HEK293 (cell line): ENCODE results near the gene CD3G.
A peak's percentile ranks its signal among the peaks of the same experiment; 100 is the strongest.

Experiments used
- CTCF ChIA-PET: fragments of 350-600 bp; formaldehyde crosslinking; extraction: SDS; loops from one replicate; lab custom pipeline; 2021; ENCODE audit warnings: antibody characterized with exemption; lab: Yijun Ruan, JAX
- POLR2A ChIA-PET: fragments of 300-600 bp; formaldehyde crosslinking; extraction: SDS; loops from one replicate; lab custom pipeline; 2020; ENCODE audit warnings: antibody characterized with exemption, inconsistent platforms; lab: Yijun Ruan, JAX
- H3K27ac ChIP-seq: fragments of 200-500 bp; sonication (Bioruptor generic); 2 replicates; pipeline ENCODE4 v1.5.1; 2014; ENCODE audit warnings: low read depth, low read length, control low read depth, inconsistent platforms; ENCODE audit errors: extremely low read depth
- H3K36me3 ChIP-seq, 2 experiments: fragments of 200-500 bp in 1 of 2; sonication (Bioruptor generic) in 1 of 2; 1 replicate in 1 of 2; 2 replicates in 1 of 2; pipeline ENCODE4 v1.5.1; 2014 to 2017; ENCODE audit warnings: inconsistent platforms in 2 of 2, low read length in 2 of 2; ENCODE audit not compliant: control insufficient read depth in 2 of 2, insufficient read depth in 1 of 2
- H3K4me1 ChIP-seq: fragments of 200-500 bp; sonication (Bioruptor generic); 2 replicates; pipeline ENCODE4 v1.5.1; 2014; ENCODE audit warnings: mild to moderate bottlenecking, low read length, inconsistent platforms; ENCODE audit not compliant: control insufficient read depth, insufficient read depth
- H3K4me3 ChIP-seq: 2 replicates; pipeline ENCODE4 v1.5.1; 2011; ENCODE audit warnings: low read depth, mild to moderate bottlenecking, control low read depth, low read length, moderate library complexity
- H3K9me3 ChIP-seq: fragments of 200-500 bp; sonication (Bioruptor generic); 2 replicates; pipeline ENCODE4 v1.5.1; 2014; ENCODE audit warnings: low read depth, low read length, inconsistent platforms; ENCODE audit not compliant: control insufficient read depth, insufficient read depth
- GFI1B ChIP-seq: fragments of 450-650 bp; formaldehyde crosslinking; IDR thresholded peaks from 2 replicates; pipeline ENCODE4 v1.5.1; 2016; ENCODE audit warnings: missing biosample characterization, missing genetic modification characterization
- HOXD13 ChIP-seq: sonication (generic); formaldehyde crosslinking; IDR thresholded peaks from 2 replicates; pipeline ENCODE4 v1.8.0; 2022; ENCODE audit warnings: missing genetic modification reagents, borderline replicate concordance
- OSR2 ChIP-seq: fragments of 450-650 bp; formaldehyde crosslinking; IDR thresholded peaks from 2 replicates; pipeline ENCODE4 v1.5.1; 2016; ENCODE audit warnings: missing biosample characterization, missing genetic modification characterization
- ZNF121 ChIP-seq: fragments of 450-650 bp; formaldehyde crosslinking; IDR thresholded peaks from 2 replicates; pipeline ENCODE4 v1.5.1; 2016; ENCODE audit warnings: missing biosample characterization, missing genetic modification characterization
- ZNF133 ChIP-seq: fragments of 450-650 bp; formaldehyde crosslinking; IDR thresholded peaks from 2 replicates; pipeline ENCODE4 v1.5.1; 2016; ENCODE audit warnings: missing biosample characterization, missing genetic modification characterization
- ZNF146 ChIP-seq: fragments of 450-650 bp; formaldehyde crosslinking; IDR thresholded peaks from 2 replicates; pipeline ENCODE4 v1.5.1; 2016; ENCODE audit warnings: missing biosample characterization, missing genetic modification characterization
- ZNF211 ChIP-seq: fragments of 450-650 bp; formaldehyde crosslinking; IDR thresholded peaks from 2 replicates; pipeline ENCODE4 v1.5.1; 2016; ENCODE audit warnings: low read depth, missing biosample characterization, missing genetic modification characterization
- ZNF248 ChIP-seq: fragments of 450-650 bp; formaldehyde crosslinking; IDR thresholded peaks from 2 replicates; pipeline ENCODE4 v1.5.1; 2017; ENCODE audit warnings: missing biosample characterization, missing genetic modification characterization
- ZNF266 ChIP-seq: fragments of 450-650 bp; formaldehyde crosslinking; IDR thresholded peaks from 2 replicates; pipeline ENCODE4 v1.5.1; 2016; ENCODE audit warnings: missing biosample characterization, missing genetic modification characterization, low read depth
- ZNF292 ChIP-seq: fragments of 450-650 bp; formaldehyde crosslinking; IDR thresholded peaks from 2 replicates; pipeline ENCODE4 v1.5.1; 2016; ENCODE audit warnings: low read depth, missing biosample characterization, missing genetic modification characterization, borderline replicate concordance
- ZNF416 ChIP-seq: fragments of 450-650 bp; formaldehyde crosslinking; IDR thresholded peaks from 2 replicates; pipeline ENCODE4 v1.5.1; 2016; ENCODE audit warnings: missing biosample characterization, missing genetic modification characterization
- ZNF549 ChIP-seq: fragments of 450-650 bp; IDR thresholded peaks from 2 replicates; pipeline ENCODE4 v1.5.1; 2018; ENCODE audit warnings: missing biosample characterization, missing genetic modification characterization, mild to moderate bottlenecking, inconsistent platforms, moderate library complexity
- ZNF677 ChIP-seq: fragments of 450-650 bp; IDR thresholded peaks from 2 replicates; pipeline ENCODE4 v1.5.0; 2018; ENCODE audit warnings: missing biosample characterization, mild to moderate bottlenecking, missing genetic modification characterization, moderate library complexity
- ZNF777 ChIP-seq: fragments of 450-650 bp; formaldehyde crosslinking; IDR thresholded peaks from 2 replicates; pipeline ENCODE4 v1.5.1; 2017; ENCODE audit warnings: missing biosample characterization, missing genetic modification characterization, borderline replicate concordance
- ZNF837 ChIP-seq: fragments of 450-650 bp; formaldehyde crosslinking; IDR thresholded peaks from 2 replicates; pipeline ENCODE4 v1.5.1; 2016; ENCODE audit warnings: missing biosample characterization, missing genetic modification characterization
- ZSCAN30 ChIP-seq: fragments of 450-650 bp; IDR thresholded peaks from 2 replicates; pipeline ENCODE4 v1.5.1; 2018; ENCODE audit warnings: missing biosample characterization, mild to moderate bottlenecking, missing genetic modification characterization, moderate library complexity
- TF ChIP-seq, protein P1 (sequence below): fragments of 450-650 bp; formaldehyde crosslinking; IDR thresholded peaks from 2 replicates; pipeline ENCODE4 v1.5.1; 2016; ENCODE audit warnings: missing biosample characterization, missing genetic modification characterization
- TF ChIP-seq, protein P2 (sequence below): fragments of 450-650 bp; formaldehyde crosslinking; IDR thresholded peaks from 2 replicates; pipeline ENCODE4 v1.5.1; 2017; ENCODE audit warnings: missing biosample characterization, mild to moderate bottlenecking, missing genetic modification characterization, moderate library complexity
- TF ChIP-seq, protein P3 (sequence below): fragments of 450-650 bp; formaldehyde crosslinking; IDR thresholded peaks from 2 replicates; pipeline ENCODE4 v1.5.1; 2016; ENCODE audit warnings: missing biosample characterization, missing genetic modification characterization
- TF ChIP-seq, protein P4 (sequence below): fragments of 450-650 bp; formaldehyde crosslinking; IDR thresholded peaks from 2 replicates; pipeline ENCODE4 v1.5.1; 2016; ENCODE audit warnings: missing biosample characterization, missing genetic modification characterization
- TF ChIP-seq, protein P5 (sequence below): fragments of 450-650 bp; formaldehyde crosslinking; IDR thresholded peaks from 2 replicates; pipeline ENCODE4 v1.5.1; 2016; ENCODE audit warnings: missing biosample characterization, missing genetic modification characterization

CD3G gene

DNA sequence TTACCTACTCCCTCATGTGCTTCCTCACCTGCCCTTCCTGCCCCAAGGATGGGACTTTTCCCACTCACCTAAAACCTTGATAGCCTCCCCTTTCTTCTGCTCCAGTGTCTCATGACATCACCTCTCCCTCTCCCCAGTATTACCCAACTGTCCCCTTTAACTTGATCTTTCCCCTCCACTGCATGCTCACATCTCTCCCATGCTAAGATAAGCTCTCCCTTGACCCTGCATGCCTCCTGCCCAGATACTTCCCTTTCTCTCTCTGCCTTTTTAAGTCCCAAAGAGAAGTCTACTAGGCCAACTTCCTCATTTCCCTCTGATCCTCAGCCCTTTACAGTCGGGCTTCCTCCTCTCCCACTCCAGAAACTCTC lies 24.8 kb upstream of the CD3G start (continued):
- TF ChIP-seq, protein P1, sequence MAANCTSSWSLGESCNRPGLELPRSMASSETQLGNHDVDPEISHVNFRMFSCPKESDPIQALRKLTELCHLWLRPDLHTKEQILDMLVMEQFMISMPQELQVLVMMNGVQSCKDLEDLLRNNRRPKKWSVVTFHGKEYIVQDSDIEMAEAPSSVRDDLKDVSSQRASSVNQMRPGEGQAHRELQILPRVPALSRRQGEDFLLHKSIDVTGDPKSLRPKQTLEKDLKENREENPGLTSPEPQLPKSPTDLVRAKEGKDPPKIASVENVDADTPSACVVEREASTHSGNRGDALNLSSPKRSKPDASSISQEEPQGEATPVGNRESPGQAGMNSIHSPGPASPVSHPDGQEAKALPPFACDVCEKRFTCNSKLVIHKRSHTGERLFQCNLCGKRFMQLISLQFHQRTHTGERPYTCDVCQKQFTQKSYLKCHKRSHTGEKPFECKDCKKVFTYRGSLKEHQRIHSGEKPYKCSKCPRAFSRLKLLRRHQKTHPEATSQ, result no peak
- TF ChIP-seq ZNF292 (tag by site-specific recombination), result no peak
- TF ChIP-seq, all 188 proteins: peak for 0

DNA sequence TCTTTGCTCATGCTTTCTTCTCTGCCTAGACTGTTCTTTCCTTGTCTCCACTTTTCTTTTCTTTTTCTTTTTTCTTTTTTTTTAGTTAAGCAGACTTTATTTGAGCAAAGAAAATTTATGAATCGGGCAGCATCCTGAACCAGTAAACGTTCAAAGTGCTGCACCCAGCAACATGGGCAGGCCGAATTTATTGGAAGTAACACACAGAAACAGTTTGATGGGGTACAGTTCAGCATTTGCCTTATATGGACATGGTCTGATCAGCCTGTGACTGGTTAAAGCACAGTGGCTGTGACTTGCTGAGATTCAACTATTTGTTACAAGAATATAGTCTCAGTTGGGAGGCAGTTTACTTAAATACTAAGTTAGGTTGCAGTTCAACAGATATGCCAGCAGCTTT lies 23.6 kb upstream of the CD3G start:
- H3K4me3 ChIP-seq, result no peak overlapping the region
- no peaks in the 10 kb centered on the region for H3K9me3 ChIP-seq
- peaks cover 5% of the 10 kb centered on the region for H3K4me1 ChIP-seq
- ChIA-PET CTCF (interaction anchor here (0.6 kb wide), 1 partner anchor 1053 kb away, joined by 4 read pairs; no protein-coding TSS in a partner anchor), POLR2A (no interaction called here)
- no peak overlapping the region for H3K27ac ChIP-seq
- no peaks in the 10 kb centered on the region for H3K36me3 ChIP-seq
- TF ChIP-seq ZNF549 (tag by site-specific recombination), result peak; percentile 91
- no peak for TF ChIP-seq ZNF837 (tag by site-specific recombination)

DNA sequence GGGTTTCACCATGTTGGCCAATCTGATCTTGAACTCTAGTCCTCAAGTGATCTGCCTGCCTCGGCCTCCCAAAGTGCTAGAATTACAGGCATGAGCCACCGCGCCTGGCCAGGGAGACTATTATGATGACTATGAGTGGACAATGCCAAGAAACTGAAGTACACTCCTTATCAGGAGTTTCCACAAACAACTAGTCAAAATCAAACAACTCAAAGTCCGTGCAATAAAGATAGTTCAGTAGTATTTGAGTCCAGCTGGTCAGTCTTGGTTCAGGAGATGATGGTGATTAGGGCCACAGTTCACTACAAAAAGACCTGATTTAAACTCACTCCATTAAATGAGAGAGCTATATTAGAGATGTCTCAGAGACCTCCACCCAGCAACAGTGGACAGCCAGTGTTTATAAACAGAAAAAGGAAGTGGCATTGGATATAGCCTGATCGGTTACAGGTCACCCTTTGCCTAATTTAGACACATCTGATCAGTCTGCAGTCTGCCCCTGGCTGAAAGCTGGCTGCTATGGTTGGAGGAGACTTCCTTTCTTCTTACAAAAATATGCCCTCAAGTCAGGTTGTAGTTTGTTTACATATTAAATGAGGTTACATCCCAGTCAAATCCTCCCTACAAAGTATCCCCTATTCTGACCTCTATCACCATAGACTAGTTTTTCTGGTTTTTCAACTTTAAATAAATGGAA lies 22.6 kb upstream of the CD3G start:
- Histone ChIP-seq H3K36me3 (no peaks in the 10 kb centered on the region), H3K9me3 (no peaks in the 10 kb centered on the region), H3K4me3 (no peak overlapping the region), H3K27ac (no peak overlapping the region), H3K4me1 (no peaks in the 10 kb centered on the region)
- ChIA-PET CTCF (interaction anchor here (0.6 to 1.3 kb wide), 2 partner anchors 10 to 516 kb away, joined by 3 to 4 read pairs; no protein-coding TSS in a partner anchor), POLR2A (no interaction called here)
- TF ChIP-seq ZNF133 (tag by site-specific recombination), result no peak
- no peak for TF ChIP-seq ZSCAN30 (tag by site-specific recombination)
- TF ChIP-seq ZNF677 (tag by site-specific recombination), result no peak
- no peak for TF ChIP-seq ZNF266 (tag by site-specific recombination)
- TF ChIP-seq GFI1B (tag by site-specific recombination), result no peak
- TF ChIP-seq HOXD13, result no peak
- no peak for TF ChIP-seq OSR2 (tag by site-specific recombination)
- no peak for TF ChIP-seq ZNF416 (tag by site-specific recombination)
- TF ChIP-seq, protein P2, sequence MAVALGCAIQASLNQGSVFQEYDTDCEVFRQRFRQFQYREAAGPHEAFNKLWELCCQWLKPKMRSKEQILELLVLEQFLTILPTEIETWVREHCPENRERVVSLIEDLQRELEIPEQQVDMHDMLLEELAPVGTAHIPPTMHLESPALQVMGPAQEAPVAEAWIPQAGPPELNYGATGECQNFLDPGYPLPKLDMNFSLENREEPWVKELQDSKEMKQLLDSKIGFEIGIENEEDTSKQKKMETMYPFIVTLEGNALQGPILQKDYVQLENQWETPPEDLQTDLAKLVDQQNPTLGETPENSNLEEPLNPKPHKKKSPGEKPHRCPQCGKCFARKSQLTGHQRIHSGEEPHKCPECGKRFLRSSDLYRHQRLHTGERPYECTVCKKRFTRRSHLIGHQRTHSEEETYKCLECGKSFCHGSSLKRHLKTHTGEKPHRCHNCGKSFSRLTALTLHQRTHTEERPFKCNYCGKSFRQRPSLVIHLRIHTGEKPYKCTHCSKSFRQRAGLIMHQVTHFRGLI, result no peak
- TF ChIP-seq, protein P3, sequence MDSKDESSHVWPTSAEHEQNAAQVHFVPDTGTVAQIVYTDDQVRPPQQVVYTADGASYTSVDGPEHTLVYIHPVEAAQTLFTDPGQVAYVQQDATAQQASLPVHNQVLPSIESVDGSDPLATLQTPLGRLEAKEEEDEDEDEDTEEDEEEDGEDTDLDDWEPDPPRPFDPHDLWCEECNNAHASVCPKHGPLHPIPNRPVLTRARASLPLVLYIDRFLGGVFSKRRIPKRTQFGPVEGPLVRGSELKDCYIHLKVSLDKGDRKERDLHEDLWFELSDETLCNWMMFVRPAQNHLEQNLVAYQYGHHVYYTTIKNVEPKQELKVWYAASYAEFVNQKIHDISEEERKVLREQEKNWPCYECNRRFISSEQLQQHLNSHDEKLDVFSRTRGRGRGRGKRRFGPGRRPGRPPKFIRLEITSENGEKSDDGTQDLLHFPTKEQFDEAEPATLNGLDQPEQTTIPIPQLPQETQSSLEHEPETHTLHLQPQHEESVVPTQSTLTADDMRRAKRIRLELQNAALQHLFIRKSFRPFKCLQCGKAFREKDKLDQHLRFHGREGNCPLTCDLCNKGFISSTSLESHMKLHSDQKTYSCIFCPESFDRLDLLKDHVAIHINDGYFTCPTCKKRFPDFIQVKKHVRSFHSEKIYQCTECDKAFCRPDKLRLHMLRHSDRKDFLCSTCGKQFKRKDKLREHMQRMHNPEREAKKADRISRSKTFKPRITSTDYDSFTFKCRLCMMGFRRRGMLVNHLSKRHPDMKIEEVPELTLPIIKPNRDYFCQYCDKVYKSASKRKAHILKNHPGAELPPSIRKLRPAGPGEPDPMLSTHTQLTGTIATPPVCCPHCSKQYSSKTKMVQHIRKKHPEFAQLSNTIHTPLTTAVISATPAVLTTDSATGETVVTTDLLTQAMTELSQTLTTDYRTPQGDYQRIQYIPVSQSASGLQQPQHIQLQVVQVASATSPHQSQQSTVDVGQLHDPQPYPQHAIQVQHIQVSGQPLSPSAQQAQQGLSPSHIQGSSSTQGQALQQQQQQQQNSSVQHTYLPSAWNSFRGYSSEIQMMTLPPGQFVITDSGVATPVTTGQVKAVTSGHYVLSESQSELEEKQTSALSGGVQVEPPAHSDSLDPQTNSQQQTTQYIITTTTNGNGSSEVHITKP (tag by site-specific recombination), result no peak
- no peak for TF ChIP-seq ZNF777
- no peak for TF ChIP-seq ZNF146 (tag by site-specific recombination)
- TF ChIP-seq, protein P4, sequence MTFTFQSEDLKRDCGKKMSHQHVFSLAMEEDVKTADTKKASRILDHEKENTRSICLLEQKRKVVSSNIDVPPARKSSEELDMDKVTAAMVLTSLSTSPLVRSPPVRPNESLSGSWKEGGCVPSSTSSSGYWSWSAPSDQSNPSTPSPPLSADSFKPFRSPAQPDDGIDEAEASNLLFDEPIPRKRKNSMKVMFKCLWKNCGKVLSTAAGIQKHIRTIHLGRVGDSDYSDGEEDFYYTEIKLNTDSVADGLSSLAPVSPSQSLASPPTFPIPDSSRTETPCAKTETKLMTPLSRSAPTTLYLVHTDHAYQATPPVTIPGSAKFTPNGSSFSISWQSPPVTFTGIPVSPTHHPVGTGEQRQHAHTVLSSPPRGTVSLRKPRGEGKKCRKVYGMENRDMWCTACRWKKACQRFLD, result no peak
- TF ChIP-seq, protein P5, sequence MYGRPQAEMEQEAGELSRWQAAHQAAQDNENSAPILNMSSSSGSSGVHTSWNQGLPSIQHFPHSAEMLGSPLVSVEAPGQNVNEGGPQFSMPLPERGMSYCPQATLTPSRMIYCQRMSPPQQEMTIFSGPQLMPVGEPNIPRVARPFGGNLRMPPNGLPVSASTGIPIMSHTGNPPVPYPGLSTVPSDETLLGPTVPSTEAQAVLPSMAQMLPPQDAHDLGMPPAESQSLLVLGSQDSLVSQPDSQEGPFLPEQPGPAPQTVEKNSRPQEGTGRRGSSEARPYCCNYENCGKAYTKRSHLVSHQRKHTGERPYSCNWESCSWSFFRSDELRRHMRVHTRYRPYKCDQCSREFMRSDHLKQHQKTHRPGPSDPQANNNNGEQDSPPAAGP (tag by site-specific recombination), result no peak
- TF ChIP-seq ZNF121 (tag by site-specific recombination), result no peak
- TF ChIP-seq ZNF248 (tag by site-specific recombination), result no peak
- TF ChIP-seq ZNF211 (tag by site-specific recombination), result no peak
